CD4-positive, alpha-beta T cell treated with Interleukin-6 for 4 hours (primary cell): Measurements from ENCODE around the gene WHRN.
A peak's percentile ranks its signal among the peaks of the same experiment; 100 is the strongest.

Experiments used
- DNase-seq: peaks from one replicate; pipeline ENCODE4 v3.0.0-alpha.2; 2020; ENCODE audit warnings: mixed read lengths

Gene WHRN

GRCh38 chr9:114394523-114395333, 110.5 kb downstream of the WHRN start:
- DNase-seq: no peak

DNA sequence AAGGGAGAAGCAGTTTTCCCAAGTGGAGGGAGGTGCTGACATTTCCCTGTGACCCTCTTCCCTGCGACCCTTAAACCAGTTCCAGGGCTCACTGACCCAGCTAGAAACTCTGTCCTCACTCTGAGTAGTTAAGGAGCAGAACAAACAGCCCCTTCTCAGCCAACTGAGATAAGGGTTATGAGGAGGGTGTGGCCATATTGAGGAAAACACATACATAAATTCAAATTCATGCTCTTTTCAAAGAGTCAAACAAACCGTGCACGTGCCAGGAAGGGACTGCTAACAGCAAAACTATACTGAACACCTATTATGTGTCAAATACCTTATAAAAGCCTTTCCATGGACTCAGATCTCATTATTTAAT, 112.5 kb downstream of the WHRN start:
- DNase-seq: no peak

- DNase-seq: no peak
Measured at GRCh38 chr9:114390952-114391351, 114.3 kb downstream of the WHRN start.

- no peak for DNase-seq
Measured at GRCh38 chr9:114389612-114390368, 115.5 kb downstream of the WHRN start.

GRCh38 chr9:114388764-114389375, 116.4 kb downstream of the WHRN start:
- DNase-seq: no peak

GRCh38 chr9:114388357-114388682, 117.0 kb downstream of the WHRN start:
- DNase-seq: no peak

- DNase-seq: peak; percentile 92
Measured at GRCh38 chr9:114387680-114388356, 117.5 kb downstream of the WHRN start, which contains the start of gene AKNA. Gene AKNA (minus strand): TSS chr9:114387982. CDS start chr9:114381333, 6,649 bp downstream.

DNA sequence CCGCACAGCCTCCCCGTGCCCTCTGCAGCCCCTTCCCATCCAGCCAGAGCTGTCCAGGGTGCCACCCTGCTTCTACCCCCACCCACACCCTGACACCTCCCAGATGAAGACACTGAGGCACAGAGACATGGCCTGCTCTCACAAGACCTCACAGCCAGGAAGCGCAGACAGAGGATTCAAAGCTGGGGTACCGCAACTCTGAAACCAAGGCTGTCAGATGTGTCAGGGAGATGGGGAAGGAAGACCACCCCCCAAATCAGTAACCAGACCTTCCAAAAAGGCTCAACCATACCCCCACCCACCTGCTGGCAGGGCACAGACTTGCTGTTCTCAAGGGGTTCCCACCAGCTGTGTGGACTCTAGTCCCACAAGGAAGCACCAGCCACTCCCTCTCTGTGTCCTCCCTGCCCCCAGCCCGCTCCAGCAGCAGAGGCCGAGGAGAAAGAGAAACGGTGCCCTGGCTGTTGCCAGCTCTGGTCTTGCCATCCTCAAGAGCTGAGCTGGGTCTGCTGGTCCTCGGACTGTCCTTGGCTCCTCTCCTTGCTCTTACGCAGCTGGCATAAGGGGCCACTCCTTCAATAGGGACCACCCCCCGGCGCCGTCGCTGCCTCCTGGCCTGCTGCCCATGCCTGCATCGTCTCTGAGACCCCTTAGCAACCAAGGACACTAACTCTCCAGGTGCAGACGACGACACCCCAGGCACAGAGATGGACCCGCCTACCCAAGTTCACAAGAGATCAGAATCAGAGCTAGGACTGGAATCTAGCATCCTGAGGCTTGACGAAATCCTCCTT, 118.2 kb downstream of the WHRN start:
- peak; percentile 44 for DNase-seq

DNA sequence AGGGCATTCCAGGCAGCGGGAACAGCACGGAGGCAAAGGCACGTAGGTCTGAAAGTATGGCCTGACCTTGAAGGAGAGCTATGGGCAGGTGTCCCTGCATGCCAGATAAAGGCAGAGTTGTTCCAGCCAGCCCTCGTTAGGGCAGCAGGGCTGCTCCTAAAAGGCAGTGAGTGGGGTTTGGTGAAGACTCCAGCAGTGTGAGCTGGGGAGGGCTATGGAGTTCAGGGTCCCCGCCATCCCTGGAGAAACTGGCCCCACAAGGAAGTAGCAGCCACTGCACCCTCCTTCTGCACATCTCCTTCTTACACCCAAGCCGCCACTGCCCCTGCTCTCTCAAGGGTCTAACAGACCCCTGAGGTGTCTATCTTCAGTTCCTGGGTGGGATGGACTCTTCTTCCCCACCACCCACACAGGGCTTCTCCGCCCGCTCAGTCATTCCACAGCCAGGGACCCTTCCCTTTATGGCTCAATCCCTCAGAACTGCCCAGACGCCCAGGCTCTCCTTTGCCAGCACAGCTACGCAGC, 118.8 kb downstream of the WHRN start:
- no peak for DNase-seq

GRCh38 chr9:114385397-114386181, 119.7 kb downstream of the WHRN start:
- DNase-seq: peak; percentile 90

DNA sequence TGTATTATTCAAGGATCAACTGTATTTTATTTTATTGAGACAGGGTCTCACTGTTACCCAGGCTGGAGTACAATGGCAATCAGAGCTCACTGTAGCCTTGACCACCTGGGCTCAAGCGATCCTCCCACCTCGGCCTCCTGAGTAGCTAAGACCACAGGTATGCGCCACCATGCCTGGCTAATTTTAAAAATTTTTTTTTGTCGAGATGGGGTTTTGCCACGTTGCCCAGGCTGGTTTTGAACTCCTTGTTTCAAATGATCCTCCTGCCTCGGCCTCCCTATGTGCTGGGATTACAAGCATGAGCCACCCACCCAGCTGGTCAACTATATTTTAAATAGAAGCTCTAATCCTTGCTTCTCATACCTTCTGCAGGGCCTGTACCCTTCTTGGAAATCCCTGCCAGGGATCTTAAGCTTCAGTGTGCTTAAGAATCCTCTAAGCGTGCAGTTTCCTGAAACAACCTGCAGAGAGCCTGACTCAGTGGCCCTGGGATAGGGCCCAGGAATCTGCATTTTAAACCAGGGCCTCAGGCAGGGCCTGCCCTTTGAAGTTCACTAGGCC, 120.4 kb downstream of the WHRN start:
- no peak for DNase-seq

GRCh38 chr9:114384341-114384740, 120.9 kb downstream of the WHRN start:
- DNase-seq: no peak

GRCh38 chr9:114383521-114384231, 121.6 kb downstream of the WHRN start:
- DNase-seq: peak; percentile 46

GRCh38 chr9:114382699-114383520, 122.4 kb downstream of the WHRN start:
- DNase-seq: peak; percentile 58

DNA sequence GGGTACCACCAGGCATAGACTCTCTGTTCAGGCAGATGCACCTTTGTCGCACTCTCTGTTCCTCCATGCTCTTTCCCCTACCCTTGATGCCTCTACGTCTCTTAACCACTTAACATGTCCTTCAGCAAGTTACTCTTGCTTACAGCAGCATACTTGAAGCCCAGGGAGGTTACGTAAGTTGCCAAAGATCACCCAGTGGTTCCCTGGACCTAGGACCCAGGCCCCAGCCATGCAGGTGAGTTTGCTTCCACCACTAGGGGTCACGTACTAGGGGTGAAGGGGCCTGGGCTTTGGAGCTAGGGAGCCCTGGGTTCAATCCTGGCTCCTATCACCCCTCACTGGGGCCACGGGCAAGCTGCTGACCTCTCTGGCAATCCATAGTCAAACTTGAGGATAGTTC, 126.4 kb downstream of the WHRN start:
- DNase-seq: no peak

DNA sequence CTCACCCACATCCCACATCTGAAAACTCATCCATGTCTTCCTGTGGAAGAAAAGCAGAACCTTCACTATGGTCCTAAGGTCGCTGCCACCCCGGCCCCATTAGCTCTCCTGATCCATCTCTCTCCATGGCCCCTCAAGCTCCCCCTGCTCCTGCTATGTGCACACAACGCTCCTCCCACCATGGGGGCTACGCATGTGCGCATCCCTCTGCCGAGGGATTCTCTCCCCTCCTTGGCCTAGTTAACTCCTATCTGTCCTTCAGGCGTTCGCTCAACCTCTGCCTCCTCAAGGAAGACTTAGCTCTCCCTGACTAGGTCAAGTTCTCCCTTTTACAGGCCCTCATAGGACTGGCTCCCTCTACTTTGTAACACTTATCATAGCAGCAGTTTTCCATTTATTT, 127.3 kb downstream of the WHRN start:
- DNase-seq: no peak

DNA sequence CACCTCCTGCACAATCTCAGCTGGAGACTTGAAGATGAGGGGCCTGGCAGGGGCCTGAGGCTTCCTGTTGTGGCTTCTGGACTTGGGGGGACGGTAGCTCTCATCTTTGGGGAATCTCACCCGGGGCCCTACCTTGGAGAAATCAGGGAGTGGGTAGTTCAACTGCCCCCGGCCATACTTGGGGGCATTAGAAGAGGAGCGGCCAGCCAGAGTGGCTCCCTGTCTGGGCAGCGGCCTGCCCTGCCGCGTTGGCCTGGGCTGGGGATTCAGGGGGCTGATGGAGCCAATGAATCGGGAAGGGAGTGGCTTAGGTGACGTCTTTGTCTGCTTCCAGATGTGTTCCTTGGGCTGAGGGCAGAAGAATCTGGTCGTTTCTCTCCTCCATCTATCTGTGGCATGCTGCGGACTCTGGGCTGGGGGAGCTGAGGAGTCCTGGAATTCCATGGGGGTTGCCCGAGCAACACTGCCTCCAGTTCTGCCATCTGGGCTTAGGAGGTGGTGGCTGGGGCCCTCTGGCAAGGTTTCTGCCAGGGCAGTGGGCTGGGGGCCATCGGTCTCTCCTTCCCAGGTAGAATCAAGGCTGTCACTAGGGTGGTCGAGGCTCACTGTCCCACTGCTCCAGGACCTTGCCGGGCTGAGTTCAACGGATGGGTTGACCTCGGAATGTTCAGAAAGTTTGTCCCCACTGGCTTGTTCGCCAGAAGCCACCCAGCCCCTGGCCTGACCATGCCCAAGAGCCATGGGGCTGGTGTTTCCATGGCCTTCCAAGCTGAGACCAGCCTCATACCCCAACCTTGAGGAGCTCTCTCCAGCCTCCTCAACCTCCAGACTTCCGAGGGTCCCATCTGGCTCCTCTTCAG, 128.5 kb downstream of the WHRN start:
- DNase-seq: no peak
